Hematopoietic multipotent progenitor cell treated with erythropoietin and hydrocortisone succinate and interleukin-3 and kit ligand, for 15 days (in vitro differentiated cells): Measurements from ENCODE around the gene TRIM28.
"Not testable (repeated sequence)": the region's sequence is repeated elsewhere in the genome, so short reads cannot be mapped to it uniquely, and the experiment has no call there.

ENCODE experiments used
- DNase-seq: peaks from one replicate; pipeline ENCODE4 v3.0.0-alpha.2; 2015; ENCODE audit warnings: low spot score

The TRIM28 gene

GRCh38 chr19:58543826-58544590 is at the start of gene TRIM28:
Gene TRIM28, plus strand, starts transcription at chr19:58544064. Its CDS starts 694 bp downstream, at chr19:58544758.
- peak; percentile 98 for DNase-seq

- DNase-seq, result no peak
Observed at GRCh38 chr19:58497634-58498170, 46.2 kb upstream of the TRIM28 start.

- no peak for DNase-seq
Observed at GRCh38 chr19:58498316-58499020, 45.4 kb upstream of the TRIM28 start.

- DNase-seq, result peak; percentile 99
Observed at GRCh38 chr19:58499021-58499927, 44.6 kb upstream of the TRIM28 start.

GRCh38 chr19:58500242-58500641 is 43.6 kb upstream of the TRIM28 start:
- DNase-seq, result no peak

- DNase-seq, result not testable (repeated sequence)
Observed at GRCh38 chr19:58507602-58508223, 36.2 kb upstream of the TRIM28 start.

GRCh38 chr19:58509731-58510083 is 34.2 kb upstream of the TRIM28 start:
- peak; percentile 62 for DNase-seq

GRCh38 chr19:58510084-58510862 is 33.6 kb upstream of the TRIM28 start:
- DNase-seq, result no peak

- DNase-seq, result no peak
Observed at GRCh38 chr19:58511353-58512208, 32.3 kb upstream of the TRIM28 start, which contains the start of gene SLC27A5. Gene SLC27A5, minus strand, starts transcription at chr19:58511992. Its CDS starts 37 bp downstream, at chr19:58511955.

GRCh38 chr19:58513213-58513693 is 30.6 kb upstream of the TRIM28 start:
- DNase-seq, result no peak

GRCh38 chr19:58513694-58514563 is 29.9 kb upstream of the TRIM28 start:
- peak; percentile 93 for DNase-seq

GRCh38 chr19:58514564-58515022 is 29.3 kb upstream of the TRIM28 start:
- no peak for DNase-seq

- DNase-seq, result no peak
Observed at GRCh38 chr19:58515259-58515658, 28.6 kb upstream of the TRIM28 start.

GRCh38 chr19:58516246-58516836 is 27.5 kb upstream of the TRIM28 start:
- no peak for DNase-seq

GRCh38 chr19:58516964-58517833 is 26.7 kb upstream of the TRIM28 start:
- DNase-seq, result no peak

- DNase-seq, result no peak
Observed at GRCh38 chr19:58518256-58519086, 25.4 kb upstream of the TRIM28 start.
